HG03025 (cell line): ENCODE results near the gene SGTA.
"Not testable (repeated sequence)": the region's sequence is repeated elsewhere in the genome, so short reads cannot be mapped to it uniquely, and the experiment has no call there.

Experiments
- ATAC-seq: cut with Tn5 transposase; IDR thresholded peaks from one replicate; pipeline ENCODE4 v1.9.1; 2021; ENCODE audit warnings: mild to moderate bottlenecking, moderate library complexity; ENCODE audit not compliant: unreplicated experiment, low FRiP score

The SGTA gene, protein sequence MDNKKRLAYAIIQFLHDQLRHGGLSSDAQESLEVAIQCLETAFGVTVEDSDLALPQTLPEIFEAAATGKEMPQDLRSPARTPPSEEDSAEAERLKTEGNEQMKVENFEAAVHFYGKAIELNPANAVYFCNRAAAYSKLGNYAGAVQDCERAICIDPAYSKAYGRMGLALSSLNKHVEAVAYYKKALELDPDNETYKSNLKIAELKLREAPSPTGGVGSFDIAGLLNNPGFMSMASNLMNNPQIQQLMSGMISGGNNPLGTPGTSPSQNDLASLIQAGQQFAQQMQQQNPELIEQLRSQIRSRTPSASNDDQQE

DNA sequence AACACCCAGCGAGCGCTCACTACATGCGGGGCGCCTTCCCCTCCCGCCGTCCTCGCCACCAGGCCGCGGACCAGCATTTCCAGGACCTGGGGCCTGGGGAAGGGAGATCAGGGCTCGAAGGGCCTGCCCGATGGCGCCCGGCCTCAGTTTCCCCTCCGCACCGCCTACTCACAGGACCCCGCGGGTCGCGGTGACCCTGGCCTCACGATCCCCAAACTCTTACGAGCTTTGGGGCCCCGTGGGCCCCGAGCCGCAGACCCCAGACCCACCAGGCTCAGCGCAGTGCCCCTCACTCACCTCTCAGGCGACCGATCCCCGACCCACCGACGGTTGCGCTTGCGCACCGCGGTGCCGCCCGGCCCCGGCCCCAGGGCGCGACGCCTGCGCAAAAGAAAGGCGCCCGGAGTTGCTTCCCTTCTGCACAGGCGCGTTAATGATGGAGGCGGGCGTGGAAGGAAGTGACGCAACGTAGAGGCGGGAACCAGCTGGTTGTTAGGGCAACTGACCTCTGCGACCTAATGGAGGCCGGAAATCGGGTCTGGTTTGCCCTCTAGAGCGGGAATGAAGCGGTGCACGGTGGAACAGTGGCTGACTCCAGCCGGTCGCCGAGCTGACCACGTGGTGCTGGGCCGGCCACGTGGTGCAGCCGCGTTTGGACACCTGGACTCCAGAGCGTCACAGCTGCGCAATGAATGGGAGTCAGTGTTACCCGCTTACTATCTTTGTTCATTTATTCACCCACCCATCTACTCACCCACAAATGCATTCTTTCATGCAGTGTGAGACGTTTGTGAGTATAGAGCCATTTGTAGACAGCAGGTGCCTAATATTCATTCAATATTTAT is at the start of gene SGTA:
Gene SGTA, minus strand, starts transcription at position 338 of the 845 bp plus-strand sequence. CDS start 14,205 bp downstream, outside the sequence.
- ATAC-seq = peak; percentile 59

DNA sequence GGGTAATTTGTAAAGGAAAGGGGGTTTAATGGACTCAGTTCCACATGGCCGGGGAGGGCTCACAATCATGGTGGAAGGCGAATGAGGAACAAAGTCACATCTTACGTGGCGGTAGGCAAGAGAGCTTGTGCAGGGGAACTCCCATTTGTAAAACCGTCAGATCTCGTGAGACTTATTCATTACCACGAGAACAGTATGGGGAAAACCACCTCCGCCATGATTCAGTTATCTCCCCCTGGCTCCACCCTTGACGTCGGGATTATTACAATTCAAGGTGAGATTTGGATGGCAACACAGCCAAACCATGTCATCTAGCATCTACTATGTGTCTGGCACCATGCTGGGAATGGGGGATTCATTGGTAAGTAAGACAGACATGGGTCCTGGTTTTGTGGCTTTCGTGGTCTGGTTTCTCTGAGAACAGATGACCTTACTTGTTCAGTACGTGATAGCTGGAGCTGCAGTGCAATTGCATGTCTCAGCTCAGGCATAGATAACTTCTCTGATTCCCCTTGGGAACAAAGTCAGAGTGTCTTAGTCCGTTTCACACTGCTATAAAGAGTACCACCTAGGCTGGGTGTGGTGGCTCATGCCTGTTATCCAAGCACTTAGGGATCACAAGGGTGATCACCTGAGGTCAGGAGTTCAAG is 44.9 kb upstream of the SGTA start:
- ATAC-seq = no peak

DNA sequence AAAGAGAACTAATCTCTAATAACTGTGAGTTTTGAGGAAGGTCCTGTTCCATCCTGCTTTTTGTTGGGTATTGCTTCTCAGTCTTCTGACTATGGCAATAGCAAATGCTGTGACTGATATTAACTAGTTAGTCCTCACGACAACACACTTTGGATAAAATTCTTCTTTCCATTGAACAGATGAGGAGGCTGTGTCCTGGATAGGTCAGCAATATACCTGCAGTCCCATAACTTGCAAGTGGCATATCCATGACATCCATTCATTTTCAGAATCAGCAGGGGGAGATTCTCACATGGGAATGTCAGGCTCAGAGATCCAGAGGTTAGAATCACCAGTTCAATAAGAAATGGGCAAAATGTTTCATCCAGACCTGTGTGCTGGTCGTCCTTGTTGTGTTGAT is 43.9 kb upstream of the SGTA start:
- ATAC-seq = no peak

DNA sequence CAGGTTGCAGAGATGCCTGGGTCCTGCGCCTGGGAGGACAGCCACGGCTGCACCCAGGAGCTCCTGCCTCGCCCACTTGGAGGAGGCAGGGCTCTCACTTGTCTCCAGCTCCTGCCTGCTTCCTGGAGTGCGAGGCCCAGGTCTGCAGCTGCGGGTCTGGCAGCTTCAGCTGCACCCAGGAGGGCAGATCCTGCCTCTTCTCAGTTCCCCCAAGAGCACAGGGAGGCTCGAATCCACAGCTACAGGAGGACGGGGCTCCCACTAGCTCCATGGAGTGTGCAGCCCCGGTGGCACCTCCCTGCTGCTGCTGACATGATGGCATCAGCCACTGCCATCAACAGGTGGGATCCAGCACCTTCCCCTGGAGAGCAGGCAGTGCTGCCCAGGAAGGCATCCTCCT is 41.1 kb upstream of the SGTA start:
- no peak for ATAC-seq

DNA sequence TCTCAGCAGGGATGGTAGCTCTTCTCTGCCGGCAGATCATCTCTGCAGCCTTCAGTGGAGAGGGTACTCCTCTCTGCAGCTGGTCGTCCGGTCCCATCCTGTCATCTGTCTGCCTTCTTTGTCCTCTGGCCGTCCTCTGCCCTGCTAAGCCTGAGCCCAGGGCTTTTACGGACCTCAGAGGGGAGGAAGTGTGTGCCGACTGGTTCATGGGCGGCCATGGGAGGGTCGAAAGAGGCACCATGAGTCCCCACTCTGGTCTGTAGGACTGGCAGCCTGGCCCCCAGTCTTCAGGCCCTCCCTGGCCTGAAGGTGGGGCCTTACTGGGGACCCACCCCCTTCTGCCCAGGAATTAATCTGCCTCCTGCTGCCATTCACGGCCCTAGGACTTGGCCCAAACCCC is 40.6 kb upstream of the SGTA start:
- ATAC-seq = no peak

DNA sequence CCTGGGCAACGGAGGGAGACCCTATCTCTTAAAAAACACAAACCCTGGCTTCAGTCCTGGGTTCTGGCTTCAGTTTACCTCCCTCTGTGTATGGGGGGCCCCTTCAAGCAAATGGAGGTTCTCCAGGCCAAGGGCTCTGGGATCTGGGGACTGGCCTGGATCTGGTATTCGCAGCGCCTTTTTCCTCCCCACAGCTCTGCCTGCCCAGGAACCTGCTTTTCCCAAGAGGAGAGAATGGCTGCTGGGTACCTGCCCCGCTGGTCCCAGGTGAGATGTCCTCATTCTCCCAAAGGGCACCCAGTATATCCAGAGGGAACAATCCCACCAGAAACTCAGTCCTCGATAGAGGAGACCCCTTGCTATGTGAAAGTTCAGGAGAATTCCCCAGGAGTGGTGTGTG is 39.8 kb upstream of the SGTA start:
- no peak for ATAC-seq

DNA sequence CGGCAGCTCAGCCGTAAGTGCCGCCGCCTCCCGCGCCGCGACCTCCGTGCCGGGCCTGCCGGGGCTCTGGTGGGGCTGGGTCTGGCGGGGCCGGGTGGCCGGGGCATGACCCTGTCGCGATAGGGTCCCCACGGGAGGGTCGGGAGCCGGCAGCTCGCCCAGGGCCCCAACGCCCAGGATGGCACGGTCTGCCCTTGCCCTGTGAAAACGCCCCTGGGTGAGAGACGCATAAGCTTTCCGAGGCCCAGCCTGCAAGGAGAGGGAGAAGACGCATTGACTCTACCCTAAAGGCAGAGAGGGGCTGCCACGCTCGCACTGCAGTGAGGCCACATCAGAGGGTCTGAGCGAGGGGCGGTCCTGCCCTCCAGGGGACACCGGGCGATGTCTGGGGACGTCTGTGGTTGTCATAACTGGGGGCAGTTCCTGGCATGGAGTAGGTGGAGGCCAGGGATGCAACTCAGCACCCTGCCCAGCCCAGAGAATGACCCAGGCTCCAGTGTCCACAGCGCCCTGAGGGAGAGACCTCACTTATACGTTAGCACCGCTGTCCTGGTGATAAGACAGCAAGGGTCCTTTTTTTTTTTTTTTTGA is 37.1 kb upstream of the SGTA start:
- no peak for ATAC-seq

DNA sequence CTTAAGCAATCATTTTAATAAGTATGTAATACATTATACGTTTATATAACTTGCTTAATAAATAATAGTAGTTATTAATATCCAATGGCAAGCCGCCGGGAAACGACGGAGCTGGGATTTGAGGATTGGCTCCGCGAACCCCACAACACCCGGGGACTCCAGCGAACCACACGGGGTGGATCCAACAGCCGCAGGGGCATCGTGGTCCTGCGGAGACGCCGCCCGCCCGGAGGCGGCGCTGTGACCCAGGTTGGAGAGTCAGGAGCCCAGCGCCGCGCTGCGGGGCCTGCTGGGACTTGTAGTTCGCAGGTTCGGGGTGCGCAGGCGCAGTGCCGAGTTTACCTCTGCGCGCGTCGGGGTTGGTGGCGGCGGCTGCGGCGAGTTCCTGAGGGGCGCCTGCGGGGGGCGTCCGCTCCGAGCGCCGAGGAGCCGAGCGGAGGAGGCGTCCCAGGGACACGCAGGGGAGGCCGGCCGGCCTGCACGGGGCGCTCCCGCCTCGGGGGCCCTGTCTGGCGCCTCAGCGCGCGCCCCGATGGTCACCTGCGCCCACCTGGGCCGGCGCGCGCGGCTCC is 36.6 kb upstream of the SGTA start, which contains the start of gene ZNF554:
Gene ZNF554, plus strand, starts transcription at position 329 of the 572 bp plus-strand sequence. Its CDS starts 204 bp downstream, at position 533.
- ATAC-seq = peak; percentile 67

DNA sequence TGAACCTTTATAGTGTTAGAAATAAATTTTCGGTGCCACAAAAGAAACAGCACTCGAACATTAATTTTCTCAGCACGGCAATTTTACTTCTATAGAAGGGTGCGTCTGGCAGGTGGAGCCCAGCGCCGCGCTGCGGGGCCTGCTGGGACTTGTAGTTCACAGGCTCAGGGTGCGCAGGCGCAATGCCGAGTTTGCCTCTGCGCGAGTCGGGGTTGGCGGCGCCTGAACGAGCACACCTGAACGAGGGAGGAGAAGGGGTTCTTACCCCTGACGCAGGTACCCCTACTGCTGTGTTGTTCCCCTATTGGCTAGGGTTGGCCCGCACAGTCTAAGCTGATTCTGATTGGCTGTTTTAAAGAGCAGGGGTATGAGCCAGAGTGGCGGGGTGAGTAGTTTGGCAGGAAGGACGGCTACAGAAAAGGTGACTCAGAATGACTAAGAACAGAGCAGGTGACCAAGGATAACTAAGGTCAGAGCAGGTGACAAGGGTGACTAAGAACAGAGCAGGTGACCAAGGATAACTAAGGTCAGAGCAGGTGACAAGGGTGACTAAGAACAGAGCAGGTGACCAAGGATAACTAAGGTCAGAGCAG is 34.3 kb upstream of the SGTA start:
- not testable (repeated sequence) for ATAC-seq

DNA sequence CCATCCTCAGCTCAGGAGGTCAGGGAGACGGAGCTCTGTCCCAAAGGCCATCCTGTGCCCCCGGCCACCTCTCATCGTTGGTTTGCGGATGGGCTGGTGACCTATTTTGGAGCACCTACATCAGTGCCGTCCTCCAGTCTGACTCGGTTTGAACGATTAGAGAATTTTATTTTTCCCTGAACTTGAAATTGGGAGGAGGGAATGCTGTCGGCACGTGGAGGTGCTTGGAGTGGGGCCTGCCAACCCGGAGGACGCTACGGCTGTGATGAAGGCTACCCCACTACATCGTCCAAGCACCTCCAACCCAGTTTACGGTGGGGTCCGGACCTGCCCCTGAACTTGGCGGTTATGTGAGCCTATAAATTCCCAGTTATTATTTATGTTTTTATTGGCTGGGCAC is 33.6 kb upstream of the SGTA start:
- ATAC-seq = no peak

DNA sequence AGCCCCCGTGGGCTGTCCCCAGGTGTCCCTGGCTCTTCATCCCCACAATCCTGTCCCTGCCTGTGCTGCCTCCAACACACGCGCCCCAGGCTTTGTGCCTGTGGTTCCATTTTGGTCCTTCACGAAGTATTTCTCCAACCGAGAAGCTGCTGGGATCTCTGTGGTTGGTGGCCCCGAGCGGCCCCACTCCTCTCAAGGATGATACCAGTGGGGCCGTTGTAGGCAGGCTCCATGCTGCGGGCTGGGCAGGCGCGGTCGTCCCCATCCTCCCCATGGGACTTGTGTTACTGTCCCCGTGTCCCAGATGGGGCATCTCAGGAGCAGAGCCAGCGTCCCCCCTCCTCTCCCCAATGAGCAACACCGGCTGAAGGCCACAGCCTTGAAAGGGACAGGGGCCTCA is 32.9 kb upstream of the SGTA start:
- ATAC-seq = no peak

DNA sequence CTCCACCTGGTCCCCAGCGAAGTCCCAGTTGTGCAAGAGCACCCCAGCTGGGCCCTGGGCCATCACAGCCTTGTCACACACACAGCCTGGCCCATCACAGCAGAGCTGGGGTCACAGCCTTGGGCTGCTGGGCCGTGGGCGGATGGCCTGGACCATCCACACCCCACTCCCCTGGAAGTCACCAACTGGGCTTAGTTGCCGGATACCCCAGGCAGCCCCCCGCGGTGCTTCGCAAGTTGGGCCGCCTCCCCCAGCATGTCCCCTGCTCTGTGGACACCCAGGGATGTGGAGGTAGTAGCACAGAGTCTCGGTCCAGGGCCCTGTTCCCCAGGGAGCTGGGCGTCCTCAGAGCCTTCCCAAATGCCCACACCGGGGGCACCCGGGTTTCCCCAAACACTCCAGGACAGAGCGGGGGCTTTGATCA is 32.1 kb upstream of the SGTA start:
- ATAC-seq = no peak

DNA sequence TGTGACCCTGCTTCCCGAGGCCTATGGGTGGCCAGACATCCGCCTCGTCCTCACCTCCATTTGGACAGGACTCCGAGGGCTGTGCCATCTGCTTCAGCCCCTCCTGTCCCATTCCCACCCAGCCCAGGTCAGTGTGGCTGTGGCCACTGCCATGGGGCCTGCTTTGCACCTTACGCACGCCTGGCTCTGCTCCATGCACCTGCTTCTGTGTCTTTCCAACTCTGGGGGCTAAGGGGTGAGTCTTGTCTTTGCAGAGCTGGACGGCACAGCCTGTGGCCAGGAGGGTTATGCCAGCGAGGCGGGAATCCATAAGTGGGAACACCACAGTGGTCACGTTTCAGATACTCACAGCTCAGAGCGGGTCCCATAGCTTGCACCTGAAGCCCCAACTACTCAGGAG is 31.4 kb upstream of the SGTA start:
- no peak for ATAC-seq

DNA sequence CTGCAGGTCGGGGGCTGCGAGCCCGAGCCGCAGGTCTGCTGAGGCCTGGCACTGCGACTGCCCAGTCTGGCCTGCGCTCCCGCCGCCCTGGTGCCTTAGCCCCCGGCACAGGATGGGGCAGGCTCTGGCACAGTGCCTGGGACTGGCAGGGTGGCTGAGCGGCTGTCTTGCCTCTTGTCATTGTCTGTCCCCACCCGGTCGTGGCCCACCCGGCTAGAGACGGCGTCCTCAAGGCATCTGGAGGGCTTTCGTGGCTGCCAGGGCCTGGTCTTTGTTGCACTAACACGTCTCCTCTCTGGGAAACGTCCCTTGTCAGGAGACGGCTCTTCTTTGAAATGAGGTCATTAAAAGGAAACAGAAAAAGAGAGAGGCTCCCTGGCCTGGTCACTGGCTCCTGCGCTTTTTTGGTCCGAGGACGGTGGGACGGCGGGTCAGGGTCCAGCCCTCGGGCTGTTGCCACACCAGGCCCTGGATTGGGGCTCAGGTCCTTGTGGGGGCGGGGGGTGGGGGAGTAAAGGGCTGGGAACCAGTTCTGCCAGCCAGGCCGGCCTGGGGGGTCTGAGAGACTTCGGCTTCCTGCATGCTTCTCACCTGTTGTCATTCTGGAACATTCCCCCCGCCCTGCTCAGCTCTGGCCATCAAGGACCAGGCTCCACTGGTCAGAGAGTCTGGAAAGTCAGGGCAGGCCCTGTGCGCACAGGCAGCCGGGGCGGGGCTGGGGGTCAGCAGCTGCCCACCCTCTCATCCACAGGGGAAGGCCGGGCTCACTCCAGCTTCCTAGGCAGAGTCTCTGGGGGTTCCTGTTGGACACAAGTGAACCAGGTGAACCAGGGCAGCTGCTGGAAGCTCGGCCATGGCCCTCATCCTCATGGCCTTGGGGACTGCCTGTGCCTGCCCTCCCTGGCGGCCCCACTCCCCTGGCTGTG is 30.4 kb upstream of the SGTA start:
- ATAC-seq = no peak

DNA sequence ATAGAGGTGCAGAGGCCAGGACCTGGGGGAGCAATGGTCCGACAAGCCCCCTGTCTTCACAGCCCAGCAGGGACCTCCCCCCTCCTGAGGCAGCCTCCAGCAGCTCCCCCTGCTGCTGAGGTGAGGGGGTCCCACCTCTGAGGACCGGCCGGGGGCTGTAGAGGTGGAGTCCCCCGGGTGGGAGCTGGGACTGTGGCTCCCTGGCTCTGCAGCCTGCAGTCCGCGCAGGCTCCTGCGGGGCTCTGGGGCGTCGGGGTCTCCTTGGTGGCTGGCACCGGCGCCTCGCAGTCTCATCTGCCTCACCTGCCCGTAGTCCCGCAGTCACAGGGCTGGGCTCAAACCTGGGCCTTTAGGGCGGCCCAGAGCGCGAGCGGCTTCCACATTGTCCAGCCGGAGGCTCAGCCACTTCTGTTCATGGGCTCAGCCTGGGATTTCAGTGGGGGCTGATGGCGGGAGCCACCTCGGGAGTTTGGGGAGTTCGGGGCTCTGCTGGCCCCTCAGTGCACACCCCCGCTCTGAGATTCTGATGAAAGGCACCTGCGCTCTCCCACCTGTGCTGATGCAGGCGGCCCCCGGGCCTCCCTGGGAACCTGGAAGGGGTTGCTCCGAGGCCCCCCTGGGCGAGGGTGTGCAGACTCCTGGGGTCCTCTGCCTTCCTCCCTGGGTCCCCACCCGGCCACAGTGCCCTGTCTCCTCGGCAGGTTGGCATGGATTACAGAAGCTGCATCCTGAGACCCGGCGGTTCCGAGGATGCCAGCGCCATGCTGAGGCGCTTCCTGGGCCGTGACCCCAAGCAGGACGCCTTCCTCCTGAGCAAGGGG is 29.6 kb upstream of the SGTA start:
- no peak for ATAC-seq

DNA sequence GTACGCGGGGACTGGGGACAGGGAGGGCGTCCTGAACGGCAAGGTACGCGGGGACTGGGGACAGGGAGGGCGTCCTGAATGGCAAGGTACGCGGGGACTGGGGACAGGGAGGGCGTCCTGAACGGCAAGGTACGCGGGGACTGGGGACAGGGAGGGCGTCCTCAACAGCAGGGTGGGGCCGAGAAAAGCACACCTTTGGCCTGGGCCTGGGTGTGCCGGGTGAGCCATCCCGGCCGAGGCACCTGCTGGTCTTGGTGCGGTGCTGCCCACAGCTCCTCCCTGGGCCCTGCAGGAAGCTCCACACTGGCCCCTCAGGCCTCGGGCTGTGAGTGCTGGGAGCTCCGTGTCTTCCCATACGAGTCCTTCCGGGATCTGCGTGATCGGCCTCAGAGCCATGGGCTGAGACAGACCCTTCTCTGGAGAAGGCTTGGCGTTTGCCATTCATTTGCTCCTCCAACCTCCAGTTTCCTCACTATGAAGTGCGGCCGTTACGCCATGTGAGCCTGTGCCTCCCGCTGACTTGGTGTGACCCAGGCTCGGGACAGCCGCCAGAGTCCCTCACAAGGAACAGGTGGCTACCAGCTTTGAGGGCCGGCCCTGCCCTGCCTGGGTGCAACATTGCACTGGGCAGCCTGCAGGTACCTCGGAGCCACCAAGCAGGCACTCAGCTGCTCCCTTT is 28.8 kb upstream of the SGTA start:
- ATAC-seq = no peak

DNA sequence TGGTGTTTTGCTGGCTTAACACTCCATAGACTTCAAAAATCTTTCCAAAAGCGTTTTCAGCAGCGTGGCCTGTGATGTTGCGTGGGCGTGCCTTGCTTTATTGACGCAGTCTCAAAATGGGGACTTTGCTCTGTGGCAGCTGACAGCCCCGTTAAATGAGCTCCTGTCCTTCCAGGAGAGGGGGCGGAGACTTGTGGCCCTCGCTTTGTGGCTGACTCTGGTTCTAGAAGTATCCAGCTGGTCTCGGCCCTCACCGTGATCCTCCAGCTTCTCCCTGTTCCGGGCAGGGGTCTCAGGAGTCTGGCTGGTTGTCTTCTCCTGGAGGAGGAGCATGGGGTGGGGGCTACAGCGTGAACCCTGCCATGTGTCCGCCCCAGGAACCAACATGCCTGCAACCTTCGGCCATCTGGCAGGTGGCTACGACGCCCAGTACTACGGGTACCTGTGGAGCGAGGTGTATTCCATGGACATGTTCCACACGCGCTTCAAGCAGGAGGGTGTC is 28.2 kb upstream of the SGTA start:
- ATAC-seq = no peak
